HG03025 (cell line): ENCODE results near the gene RPF1.
"Not testable (repeated sequence)": the region's sequence is repeated elsewhere in the genome, so short reads cannot be mapped to it uniquely, and the experiment has no call there.

Source experiments
- ATAC-seq: cut with Tn5 transposase; IDR thresholded peaks from one replicate; pipeline ENCODE4 v1.9.1; 2021; ENCODE audit warnings: mild to moderate bottlenecking, moderate library complexity; ENCODE audit not compliant: unreplicated experiment, low FRiP score

Gene RPF1

GRCh38 chr1:84478876-84479868 is at the start of gene RPF1:
TSS of gene RPF1 (plus strand) at chr1:84479266. CDS start at chr1:84479282, 16 bp downstream.
- ATAC-seq = peak; percentile 96

DNA sequence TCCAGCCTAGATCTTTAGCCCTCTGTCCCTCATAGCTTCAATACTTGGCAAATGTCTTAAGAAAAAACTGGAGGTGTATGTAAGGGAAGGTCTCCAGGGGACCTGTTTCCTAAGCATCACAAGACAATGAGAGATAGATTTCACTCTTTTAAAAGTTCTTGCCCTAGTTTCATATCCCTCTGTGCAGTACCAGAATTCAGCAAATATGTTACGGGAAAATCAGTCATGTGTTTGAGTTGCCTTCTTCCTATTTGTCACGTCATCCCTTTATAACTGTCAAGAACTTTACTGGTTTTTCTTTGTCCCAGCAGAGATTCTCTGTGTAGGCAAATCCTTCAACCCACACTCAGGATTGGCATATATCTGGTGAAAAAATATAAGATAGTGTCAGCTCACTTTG is 48.5 kb upstream of the RPF1 start:
- ATAC-seq = no peak

- ATAC-seq = no peak
These were observed 45.6 kb upstream of the RPF1 start for GRCh38 chr1:84433258-84434080.

DNA sequence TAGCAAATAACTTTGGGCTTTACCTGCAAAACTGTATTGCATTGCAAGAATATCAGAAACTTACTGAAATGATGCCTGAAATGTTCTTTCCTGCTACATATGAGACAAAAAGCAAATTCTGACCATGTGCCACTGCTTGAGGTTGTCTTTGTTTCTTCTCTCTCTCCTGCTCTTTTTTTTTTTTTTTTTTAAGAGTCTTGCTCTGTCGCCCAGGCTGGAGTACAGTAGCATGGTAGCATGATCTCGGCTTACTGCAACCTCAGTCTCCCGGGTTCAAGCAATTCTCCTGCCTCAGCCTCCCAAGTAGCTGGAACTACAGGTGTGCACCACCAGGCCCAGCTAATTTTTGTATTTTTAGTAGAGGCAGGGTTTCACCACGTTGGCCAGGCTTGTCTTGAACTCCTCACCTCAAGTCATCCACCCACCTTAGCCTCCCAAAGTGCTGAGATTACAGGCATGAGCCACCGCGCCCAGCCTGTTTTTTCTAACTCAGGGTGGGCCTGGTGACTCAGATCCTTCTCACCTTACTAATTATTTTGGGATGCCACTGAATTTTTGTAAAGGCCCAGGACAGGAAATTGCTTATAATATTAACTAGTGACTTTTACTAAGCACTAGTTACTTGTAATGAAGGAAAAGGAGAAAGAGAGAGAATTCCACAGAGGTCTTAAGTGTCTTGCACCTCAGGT is 44.8 kb upstream of the RPF1 start:
- ATAC-seq = no peak

- no peak for ATAC-seq
These were observed 44.1 kb upstream of the RPF1 start for GRCh38 chr1:84434801-84435549.

GRCh38 chr1:84436876-84437655 is 42.0 kb upstream of the RPF1 start:
- no peak for ATAC-seq

- ATAC-seq = peak; percentile 92
These were observed 36.8 kb upstream of the RPF1 start for GRCh38 chr1:84442256-84442655.

DNA sequence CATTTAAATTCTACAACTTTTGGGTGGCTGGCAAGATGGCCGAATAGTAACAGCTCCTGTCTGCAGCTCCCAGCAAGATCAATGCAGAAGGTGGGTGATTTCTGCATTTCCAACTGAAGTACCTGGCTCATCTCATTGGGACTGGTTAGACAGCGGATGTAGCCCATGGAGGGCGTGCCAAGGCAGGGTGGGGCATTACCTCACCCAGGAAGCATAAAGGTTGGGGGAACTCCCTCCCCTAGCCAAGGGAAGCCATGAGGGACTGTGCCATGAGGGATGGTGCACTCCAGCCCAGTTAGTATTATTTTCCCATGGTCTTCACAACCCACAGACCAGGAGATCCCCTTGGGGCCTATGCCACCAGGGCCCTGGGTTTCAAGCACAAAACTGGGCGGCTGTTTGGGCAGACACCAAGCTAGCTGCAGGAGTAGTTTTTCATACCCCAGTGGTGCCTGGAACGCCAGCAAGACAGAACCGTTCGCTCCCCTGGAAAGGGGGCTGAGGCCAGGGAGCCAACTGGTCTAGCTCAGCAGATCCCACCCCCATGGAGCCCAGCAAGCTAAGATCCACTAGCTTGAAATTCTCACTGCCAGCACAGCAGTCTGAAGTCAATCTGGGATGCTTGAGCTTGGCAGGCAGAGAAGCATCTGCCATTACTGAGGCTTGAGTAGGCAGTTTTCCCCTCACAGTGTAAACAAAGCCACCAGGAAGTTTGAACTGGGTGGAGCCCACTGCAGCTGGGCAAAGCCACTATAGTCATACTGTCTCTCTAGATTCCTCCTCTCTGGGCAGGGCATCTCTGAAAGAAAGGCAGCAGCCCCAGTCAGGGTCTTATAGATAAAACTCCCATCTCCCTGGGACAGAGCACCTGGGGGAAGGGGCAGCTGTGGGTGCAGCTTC is 36.1 kb upstream of the RPF1 start:
- ATAC-seq = not testable (repeated sequence)

DNA sequence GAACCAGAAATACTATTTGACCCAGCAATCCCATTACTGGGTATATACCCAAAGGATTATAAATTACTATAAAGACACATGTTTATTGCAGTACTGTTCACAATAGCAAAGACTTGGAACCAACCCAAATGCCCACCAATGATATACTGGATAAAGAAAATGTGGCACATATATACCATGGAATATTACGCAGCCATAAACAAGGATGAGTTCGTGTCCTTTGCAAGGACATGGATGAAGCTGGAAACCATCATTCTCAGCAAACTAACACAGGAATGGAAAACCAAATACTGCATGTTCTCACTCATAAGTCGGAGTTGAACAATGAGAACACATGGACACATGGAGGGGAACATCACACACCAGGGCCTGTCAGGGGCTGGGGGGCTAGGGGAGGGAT is 30.4 kb upstream of the RPF1 start:
- not testable (repeated sequence) for ATAC-seq

- no peak for ATAC-seq
These were observed 28.2 kb upstream of the RPF1 start for GRCh38 chr1:84450910-84451309.

DNA sequence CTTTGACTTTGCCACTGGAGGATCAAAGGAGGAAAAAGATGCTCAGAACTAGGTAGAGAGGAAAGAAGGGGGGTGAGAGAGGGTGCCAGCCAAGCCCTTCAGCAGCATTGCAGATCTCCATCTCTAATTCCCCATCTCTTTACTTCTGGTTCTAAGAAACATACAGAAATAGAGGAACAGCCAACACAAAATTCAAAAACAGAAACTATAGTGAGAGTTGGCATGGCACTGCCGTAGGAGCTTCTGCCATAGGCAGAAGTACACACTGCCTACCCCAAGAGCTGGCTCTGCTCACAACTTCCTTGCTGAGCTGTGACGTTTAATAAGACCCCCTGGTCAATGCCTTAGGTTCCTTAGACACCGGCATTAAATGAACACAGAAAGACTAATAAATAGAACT is 26.6 kb upstream of the RPF1 start:
- no peak for ATAC-seq

DNA sequence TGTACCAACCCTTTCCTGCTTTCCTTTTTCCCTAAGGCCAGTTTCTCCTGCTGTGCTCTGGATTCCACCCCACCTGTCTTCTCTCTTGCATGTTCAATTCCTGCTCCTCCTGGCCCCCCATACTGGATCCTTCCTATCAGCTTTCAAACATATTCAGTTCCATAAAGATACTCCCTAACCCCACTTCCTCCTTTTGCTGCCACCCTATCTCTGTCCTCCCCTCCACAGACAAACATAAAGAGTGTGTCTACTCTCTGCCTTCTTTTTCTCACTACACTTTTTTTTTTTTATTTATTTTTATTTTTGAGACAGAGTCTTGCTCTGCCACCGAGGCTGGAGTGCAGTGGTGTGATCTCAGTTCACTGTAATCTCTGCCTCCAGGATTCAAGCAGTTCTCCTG is 16.9 kb upstream of the RPF1 start:
- no peak for ATAC-seq

DNA sequence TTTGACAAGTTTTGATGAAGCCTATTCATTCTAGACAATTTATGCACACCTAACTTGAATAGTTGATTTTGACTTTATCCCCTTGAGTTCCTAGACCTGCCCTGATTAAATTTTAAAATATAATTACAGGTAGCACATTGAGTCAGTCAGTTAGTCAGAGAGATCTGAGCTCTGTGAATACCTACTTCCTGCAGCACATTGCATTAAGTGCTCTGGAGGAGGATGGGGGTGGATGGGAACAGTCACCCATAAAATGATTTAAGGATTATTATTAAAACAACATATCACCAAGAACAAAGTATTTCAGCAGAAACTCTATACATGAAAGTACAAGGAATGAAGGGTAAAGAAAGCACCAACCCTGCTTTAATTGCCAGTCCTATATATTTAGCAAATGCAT is 11.8 kb upstream of the RPF1 start:
- ATAC-seq = no peak

GRCh38 chr1:84476225-84476624 is 2.8 kb upstream of the RPF1 start:
- ATAC-seq = no peak

GRCh38 chr1:84479998-84480397 is 932 bp downstream of the RPF1 start:
- ATAC-seq = peak; percentile 33

- no peak for ATAC-seq
These were observed 1.6 kb downstream of the RPF1 start for GRCh38 chr1:84480650-84481049.

GRCh38 chr1:84481317-84481716 is 2.3 kb downstream of the RPF1 start:
- no peak for ATAC-seq

GRCh38 chr1:84488107-84488506 is 9.0 kb downstream of the RPF1 start:
- ATAC-seq = no peak
